PC-3 (cell line): ENCODE measurements around the gene KRTAP11-1. TPM values are rescaled to one million over a fixed set of nuclear protein-coding genes. Genes with fewer than 3 reads are reported as not detected.

Experiments used
- ATAC-seq: fragments of 200-7000 bp; cut with Tn5 transposase; 2 replicates; pipeline ENCODE4 v1.9.1; 2020; ENCODE audit warnings: mild to moderate bottlenecking, moderate library complexity
- BruUV-seq: library from RNA; stranded (reverse); fragments of 400-500 nt; replicated peaks from 2 replicates; lab custom pipeline; 2021; lab: Mats Ljungman, UMichigan
- CTCF ChIA-PET: fragments of 300-600 bp; sonication (Branson Sonifier 250); formaldehyde crosslinking; loops from one replicate; lab custom pipeline; 2022; ENCODE audit warnings: antibody characterized with exemption; lab: Charles Lee
- POLR2A ChIA-PET: fragments of 300-600 bp; sonication (Branson Sonifier 250); formaldehyde crosslinking; loops from one replicate; lab custom pipeline; 2022; ENCODE audit warnings: antibody characterized with exemption; ENCODE audit not compliant: unreplicated experiment; lab: Charles Lee
- DNase-seq: peaks from one replicate; pipeline ENCODE4 v3.0.0-alpha.2; 2015
- H2AFZ ChIP-seq: fragments of 300-600 bp; sonication (generic); 2 replicates; pipeline ENCODE4 v1.6.0; 2016; ENCODE audit warnings: antibody characterized with exemption, low read length
- H3F3A ChIP-seq: fragments of 300-600 bp; sonication (generic); one replicate; pipeline ENCODE4 v1.6.0; 2017; ENCODE audit warnings: antibody characterized with exemption, low read length, control low read depth, mild to moderate bottlenecking; ENCODE audit not compliant: unreplicated experiment
- H3K27ac ChIP-seq: fragments of 300-600 bp; sonication (generic); 2 replicates; pipeline ENCODE4 v1.5.1; 2016; ENCODE audit warnings: mild to moderate bottlenecking, low read length
- H3K27me3 ChIP-seq: fragments of 300-600 bp; sonication (generic); 2 replicates; pipeline ENCODE4 v1.6.1; 2016; ENCODE audit warnings: low read length, mixed read lengths
- H3K36me3 ChIP-seq: fragments of 300-600 bp; sonication (generic); 2 replicates; pipeline ENCODE4 v1.6.1; 2016; ENCODE audit warnings: low read depth, mixed run types, low read length, mixed read lengths
- H3K4me1 ChIP-seq: fragments of 300-600 bp; sonication (generic); 2 replicates; pipeline ENCODE4 v1.5.1; 2016; ENCODE audit warnings: low read length; ENCODE audit not compliant: insufficient read depth
- H3K4me2 ChIP-seq: fragments of 300-600 bp; sonication (generic); 2 replicates; pipeline ENCODE4 v1.6.0; 2016; ENCODE audit warnings: low read length
- H3K4me3 ChIP-seq: fragments of 300-600 bp; sonication (generic); 2 replicates; pipeline ENCODE4 v1.5.1; 2016; ENCODE audit warnings: mild to moderate bottlenecking, low read length, mixed read lengths
- H3K79me2 ChIP-seq: fragments of 300-600 bp; sonication (generic); 2 replicates; pipeline ENCODE4 v1.6.1; 2017; ENCODE audit warnings: low read length, mixed read lengths
- H3K9ac ChIP-seq: fragments of 300-600 bp; sonication (generic); 2 replicates; pipeline ENCODE4 v1.6.0; 2016; ENCODE audit warnings: mild to moderate bottlenecking, low read length
- H3K9me2 ChIP-seq: fragments of 300-600 bp; sonication (generic); replicated peaks from 2 replicates; pipeline ENCODE4 v1.6.1; 2016; ENCODE audit warnings: mixed run types, low read length, mixed read lengths
- H3K9me3 ChIP-seq: fragments of 300-600 bp; sonication (generic); 2 replicates; pipeline ENCODE4 v1.6.1; 2016; ENCODE audit warnings: low read length, mixed read lengths
- H4K20me1 ChIP-seq: fragments of 300-600 bp; sonication (generic); 2 replicates; pipeline ENCODE4 v1.6.1; 2016; ENCODE audit warnings: low read length, mixed read lengths
- EZH2 ChIP-seq: fragments of 300-600 bp; sonication (generic); IDR thresholded peaks from one replicate; pipeline ENCODE4 v1.6.1; 2017; ENCODE audit warnings: antibody characterized with exemption, mild to moderate bottlenecking, low read length; ENCODE audit not compliant: unreplicated experiment
- EZH2phosphoT487 ChIP-seq: fragments of 300-600 bp; sonication (generic); IDR thresholded peaks from 2 replicates; pipeline ENCODE4 v1.6.1; 2018; ENCODE audit warnings: mild to moderate bottlenecking, antibody characterized with exemption, low read length, borderline replicate concordance
- intact Hi-C: fragments of 100-400 bp; cut with micrococcal nuclease; formaldehyde crosslinking; loops from 2 replicates; pipeline ENCODE4 v1.9.0; 2023
- total RNA-seq: library from RNA; depleted of rRNA; stranded (reverse); fragments of >200 nt; gene quantifications from 2 replicates; pipeline ENCODE4 v1.2.3, GENCODE V29; 2014
- TF ChIP-seq, protein P1 (sequence below): fragments of 300-600 bp; sonication (generic); conservative IDR thresholded peaks from 2 replicates; pipeline ENCODE4 v1.5.1; 2017; ENCODE audit warnings: antibody characterized with exemption, low read depth, mild to moderate bottlenecking, low read length

Gene KRTAP11-1
- total RNA-seq, 1 experiment from 2014 or later, result not detected

DNA sequence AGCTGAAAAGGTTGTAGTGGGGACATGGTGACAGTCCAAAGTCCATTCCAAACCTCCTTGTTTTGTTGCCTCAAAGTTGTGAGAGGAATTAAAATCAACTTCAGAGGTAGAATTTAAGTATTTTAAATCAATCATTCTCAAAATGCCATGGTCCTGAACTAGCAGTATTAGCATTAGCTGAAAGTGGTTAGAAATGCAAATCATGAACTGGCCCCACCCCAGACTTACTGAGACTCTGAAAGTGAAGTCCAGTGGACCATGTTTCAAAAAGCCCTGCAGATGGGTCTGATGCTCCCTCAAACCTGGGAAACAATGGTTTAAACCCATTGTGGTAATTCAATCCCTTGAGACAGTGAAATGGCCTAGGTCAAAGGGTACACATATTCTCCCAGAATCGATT lies 36.2 kb upstream of the KRTAP11-1 start:
- H2AFZ ChIP-seq, result no peak overlapping the region
- no peaks in the 10 kb centered on the region for H3F3A ChIP-seq
- peaks cover 67% of the 10 kb centered on the region for H3K27me3 ChIP-seq
- H3K27ac ChIP-seq, result no peak overlapping the region
- H3K4me3 ChIP-seq, result no peak overlapping the region
- no peaks in the 10 kb centered on the region for H3K36me3 ChIP-seq
- CTCF ChIA-PET, result no interaction called here
- no peaks in the 10 kb centered on the region for H3K9me3 ChIP-seq
- no peaks in the 10 kb centered on the region for H3K79me2 ChIP-seq
- no TSS peak for BruUV-seq
- no peak for DNase-seq
- H3K4me2 ChIP-seq, result no peak overlapping the region
- intact Hi-C loops, result no loop called here
- no peak for TF ChIP-seq EZH2phosphoT487
- TF ChIP-seq EZH2, result no peak
- TF ChIP-seq, protein P1, sequence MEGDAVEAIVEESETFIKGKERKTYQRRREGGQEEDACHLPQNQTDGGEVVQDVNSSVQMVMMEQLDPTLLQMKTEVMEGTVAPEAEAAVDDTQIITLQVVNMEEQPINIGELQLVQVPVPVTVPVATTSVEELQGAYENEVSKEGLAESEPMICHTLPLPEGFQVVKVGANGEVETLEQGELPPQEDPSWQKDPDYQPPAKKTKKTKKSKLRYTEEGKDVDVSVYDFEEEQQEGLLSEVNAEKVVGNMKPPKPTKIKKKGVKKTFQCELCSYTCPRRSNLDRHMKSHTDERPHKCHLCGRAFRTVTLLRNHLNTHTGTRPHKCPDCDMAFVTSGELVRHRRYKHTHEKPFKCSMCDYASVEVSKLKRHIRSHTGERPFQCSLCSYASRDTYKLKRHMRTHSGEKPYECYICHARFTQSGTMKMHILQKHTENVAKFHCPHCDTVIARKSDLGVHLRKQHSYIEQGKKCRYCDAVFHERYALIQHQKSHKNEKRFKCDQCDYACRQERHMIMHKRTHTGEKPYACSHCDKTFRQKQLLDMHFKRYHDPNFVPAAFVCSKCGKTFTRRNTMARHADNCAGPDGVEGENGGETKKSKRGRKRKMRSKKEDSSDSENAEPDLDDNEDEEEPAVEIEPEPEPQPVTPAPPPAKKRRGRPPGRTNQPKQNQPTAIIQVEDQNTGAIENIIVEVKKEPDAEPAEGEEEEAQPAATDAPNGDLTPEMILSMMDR, result no peak
- no peak overlapping the region for H3K9ac ChIP-seq
- H4K20me1 ChIP-seq, result no peaks in the 10 kb centered on the region
- H3K4me1 ChIP-seq, result no peaks in the 10 kb centered on the region
- H3K9me2 ChIP-seq, result no peaks in the 10 kb centered on the region
- POLR2A ChIA-PET, result no interaction called here
- no peak for ATAC-seq

GRCh38 chr21:30900881-30901280 lies 19.5 kb upstream of the KRTAP11-1 start:
- DNase-seq (no peak), ATAC-seq (no peak)
- H3K4me1 ChIP-seq, result no peaks in the 10 kb centered on the region
- TF ChIP-seq EZH2phosphoT487, result no peak
- TF ChIP-seq EZH2, result no peak
- TF ChIP-seq, protein P1, result no peak
- no peaks in the 10 kb centered on the region for H3K9me2 ChIP-seq
- no peaks in the 10 kb centered on the region for H4K20me1 ChIP-seq
- peaks cover 68% of the 10 kb centered on the region for H3K27me3 ChIP-seq
- H3K9ac ChIP-seq, result no peak overlapping the region
- POLR2A ChIA-PET, result no interaction called here
- no peaks in the 10 kb centered on the region for H3F3A ChIP-seq
- no peaks in the 10 kb centered on the region for H3K79me2 ChIP-seq
- no peak overlapping the region for H2AFZ ChIP-seq
- intact Hi-C loops, result no loop called here
- H3K4me2 ChIP-seq, result no peak overlapping the region
- no peak overlapping the region for H3K27ac ChIP-seq
- no peak overlapping the region for H3K4me3 ChIP-seq
- CTCF ChIA-PET, result no interaction called here
- no peaks in the 10 kb centered on the region for H3K9me3 ChIP-seq
- no peaks in the 10 kb centered on the region for H3K36me3 ChIP-seq
- BruUV-seq, result no TSS peak

DNA sequence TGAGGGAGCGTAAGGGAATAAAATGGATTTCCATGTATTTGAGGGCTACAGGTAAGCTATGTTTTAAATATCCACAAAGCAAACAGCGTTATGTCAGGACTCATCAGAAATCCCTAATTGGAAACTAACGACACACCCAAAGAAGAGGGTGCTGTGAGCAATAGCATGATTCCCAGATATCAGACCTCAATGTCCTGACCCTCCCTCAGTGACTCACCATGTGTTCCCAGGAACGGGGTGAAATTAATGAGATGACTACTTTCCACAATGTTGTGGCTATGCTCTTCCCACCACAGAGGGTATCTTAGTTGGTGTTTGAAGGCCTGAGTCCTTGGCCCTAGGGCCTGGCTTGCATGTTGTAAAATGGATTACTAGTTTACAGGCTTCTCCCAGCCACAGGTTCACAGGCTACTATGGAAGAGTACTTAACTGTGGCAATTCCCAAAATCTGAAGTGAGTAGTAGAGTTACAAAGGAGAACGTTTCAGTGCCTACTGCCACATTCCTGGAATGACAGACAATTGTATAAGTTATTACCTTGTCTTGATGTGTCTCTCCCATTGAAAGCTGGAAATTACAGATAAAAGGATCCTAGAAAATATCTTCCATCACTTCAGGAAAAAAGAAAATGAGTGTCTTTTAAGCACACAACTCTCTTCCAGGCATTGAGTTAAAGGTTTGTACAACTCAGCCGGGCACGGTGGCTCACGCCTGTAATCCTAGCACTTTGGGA lies 1.7 kb upstream of the KRTAP11-1 start:
- intact Hi-C loops, result no loop called here
- no peaks in the 10 kb centered on the region for H3K4me1 ChIP-seq

More for the DNA sequence above, 1.7 kb upstream of the KRTAP11-1 start:
- Histone ChIP-seq H3K36me3 (no peaks in the 10 kb centered on the region), H2AFZ (no peak overlapping the region), H3K27ac (no peak overlapping the region), H3K4me2 (no peak overlapping the region), H3F3A (no peaks in the 10 kb centered on the region), H3K9me3 (no peaks in the 10 kb centered on the region), H3K9me2 (no peaks in the 10 kb centered on the region), H3K79me2 (no peaks in the 10 kb centered on the region), H3K27me3 (peaks cover 56% of the 10 kb centered on the region), H3K4me3 (no peak overlapping the region), H3K9ac (no peak overlapping the region), H4K20me1 (no peaks in the 10 kb centered on the region)
- TF ChIP-seq EZH2, result no peak
- CTCF ChIA-PET, result no interaction called here
- BruUV-seq, result no TSS peak
- POLR2A ChIA-PET, result no interaction called here
- ATAC-seq (no peak), DNase-seq (peak; percentile 43)
